Neural cell (in vitro differentiated cells): ENCODE data around the gene MPDZ. TPM values are rescaled to one million over a fixed set of nuclear protein-coding genes. Genes with fewer than 3 reads are reported as not detected.

Source experiments
- H2AFZ ChIP-seq: fragments of 200-600, 300-800 bp; sonication (generic), shearing (Covaris generic); 2 replicates; pipeline ENCODE4 v1.6.0; 2014; ENCODE audit warnings: low read depth, mild to moderate bottlenecking, antibody characterized with exemption, low read length, moderate library complexity
- H3F3A ChIP-seq: fragments of 200-600 bp; shearing (Covaris generic); 2 replicates; pipeline ENCODE4 v1.6.1; 2016; ENCODE audit warnings: mild to moderate bottlenecking, moderate library complexity, mixed read lengths, antibody characterized with exemption, low read length; ENCODE audit not compliant: insufficient read depth, poor library complexity, severe bottlenecking
- H3K27ac ChIP-seq: fragments of 200-600, 300-800 bp; sonication (generic), shearing (Covaris generic); 2 replicates; pipeline ENCODE4 v1.5.1; 2014; ENCODE audit warnings: mild to moderate bottlenecking, low read length, moderate library complexity
- H3K27me3 ChIP-seq: fragments of 300-800, 200-600 bp; sonication (generic), shearing (Covaris generic); 2 replicates; pipeline ENCODE4 v1.6.0; 2014; ENCODE audit warnings: mild to moderate bottlenecking, low read depth, low read length, moderate library complexity; ENCODE audit not compliant: insufficient read depth
- H3K36me3 ChIP-seq: fragments of 300-800, 200-600 bp; sonication (generic), shearing (Covaris generic); 2 replicates; pipeline ENCODE4 v1.5.1; 2014; ENCODE audit warnings: mild to moderate bottlenecking, antibody characterized with exemption, low read length, moderate library complexity; ENCODE audit not compliant: insufficient read depth
- H3K4me2 ChIP-seq: fragments of 300-800, 200-600 bp; sonication (generic), shearing (Covaris generic); 2 replicates; pipeline ENCODE4 v1.6.0; 2014; ENCODE audit warnings: mild to moderate bottlenecking, low read length
- H3K4me3 ChIP-seq: fragments of 300-800, 200-600 bp; sonication (generic), shearing (Covaris generic); 2 replicates; pipeline ENCODE4 v1.5.1; 2014; ENCODE audit warnings: mild to moderate bottlenecking, low read length, moderate library complexity
- H3K79me2 ChIP-seq: fragments of 200-600 bp; shearing (Covaris generic); replicated peaks from 2 replicates; pipeline ENCODE4 v1.6.0; 2014; ENCODE audit warnings: mild to moderate bottlenecking, low read length, moderate library complexity; ENCODE audit not compliant: insufficient read depth
- H3K9ac ChIP-seq: fragments of 300-800, 200-600 bp; sonication (generic), shearing (Covaris generic); 2 replicates; pipeline ENCODE4 v1.6.1; 2016; ENCODE audit warnings: mild to moderate bottlenecking, low read length, mixed read lengths
- H3K9me2 ChIP-seq: fragments of 200-600 bp; shearing (Covaris generic); 2 replicates; pipeline ENCODE4 v1.6.1; 2016; ENCODE audit warnings: mild to moderate bottlenecking, low read length, mixed read lengths; ENCODE audit not compliant: insufficient read depth
- H3K9me3 ChIP-seq: fragments of 200-600, 300-800 bp; sonication (generic), shearing (Covaris generic); 2 replicates; pipeline ENCODE4 v1.6.1; 2016; ENCODE audit warnings: mild to moderate bottlenecking, mixed run types, low read length, moderate library complexity, mixed read lengths
- H4K20me1 ChIP-seq: fragments of 200-600 bp; shearing (Covaris generic); 2 replicates; pipeline ENCODE4 v1.6.1; 2016; ENCODE audit warnings: mild to moderate bottlenecking, mixed run types; ENCODE audit not compliant: insufficient read depth
- CTCF ChIP-seq: fragments of 450-650 bp; IDR thresholded peaks from 2 replicates; pipeline ENCODE4 v1.5.1; 2014; ENCODE audit warnings: antibody characterized with exemption, mild to moderate bottlenecking, moderate library complexity; ENCODE audit not compliant: poor library complexity, severe bottlenecking
- EP300 ChIP-seq: fragments of 450-650 bp; conservative IDR thresholded peaks from 2 replicates; pipeline ENCODE4 v1.6.1; 2014; ENCODE audit warnings: antibody characterized with exemption, mild to moderate bottlenecking, moderate library complexity; ENCODE audit not compliant: poor library complexity, severe bottlenecking
- EZH2 ChIP-seq: fragments of 200-600, 300-800 bp; shearing (Covaris generic), sonication (generic); IDR thresholded peaks from 2 replicates; pipeline ENCODE4 v1.6.1; 2014; ENCODE audit warnings: antibody characterized with exemption, low read length, borderline replicate concordance, mild to moderate bottlenecking; ENCODE audit not compliant: insufficient read depth, poor library complexity, severe bottlenecking
- MXI1 ChIP-seq: fragments of 450-650 bp; conservative IDR thresholded peaks from 2 replicates; pipeline ENCODE4 v1.6.1; 2014; ENCODE audit warnings: antibody characterized with exemption, mild to moderate bottlenecking; ENCODE audit not compliant: poor library complexity, severe bottlenecking
- POLR2AphosphoS5 ChIP-seq: IDR thresholded peaks from 2 replicates; pipeline ENCODE4 v1.6.1; 2012
- RAD21 ChIP-seq: fragments of 450-650 bp; conservative IDR thresholded peaks from 2 replicates; pipeline ENCODE4 v1.6.1; 2014; ENCODE audit warnings: antibody characterized with exemption, mild to moderate bottlenecking, moderate library complexity
- REST ChIP-seq: IDR thresholded peaks from 2 replicates; pipeline ENCODE4 v1.6.1; 2012; ENCODE audit warnings: borderline replicate concordance
- SMC3 ChIP-seq: fragments of 450-650 bp; conservative IDR thresholded peaks from 2 replicates; pipeline ENCODE4 v1.6.1; 2014; ENCODE audit warnings: antibody characterized with exemption, mild to moderate bottlenecking, moderate library complexity; ENCODE audit not compliant: poor library complexity
- TAF1 ChIP-seq: IDR thresholded peaks from 2 replicates; pipeline ENCODE4 v1.6.1; 2012; ENCODE audit warnings: low read depth
- polyA plus RNA-seq: library from polyadenylated mRNA; depleted of rRNA; stranded (reverse); fragments of >200 nt; gene quantifications from 2 replicates; pipeline ENCODE4 v1.2.3, GENCODE V29; 2014

Gene MPDZ
- polyA plus RNA-seq, 1 donor from 2014 or later = 13.1 TPM

DNA sequence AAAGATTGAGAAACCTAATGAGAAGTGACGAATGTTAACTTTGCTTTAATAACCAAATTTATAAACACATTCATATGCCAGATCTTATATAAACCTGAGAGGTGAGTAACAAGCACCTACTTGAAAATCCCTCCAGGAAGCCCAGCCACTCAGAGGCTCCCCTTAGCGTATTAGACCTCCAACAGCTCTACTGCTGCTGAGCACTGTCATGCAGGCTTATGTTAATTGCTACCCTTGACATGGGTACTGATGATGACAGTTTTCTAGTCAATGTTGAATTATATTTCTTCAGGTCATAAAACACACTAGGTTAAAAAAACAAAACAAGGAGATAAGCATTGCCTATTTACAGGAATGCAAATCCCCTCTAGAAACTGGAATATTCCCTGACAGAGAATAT is 161.2 kb downstream of the MPDZ start:
- Histone ChIP-seq H3K79me2 (no peaks in the 10 kb centered on the region), H4K20me1 (no peaks in the 10 kb centered on the region), H3K9ac (no peak overlapping the region), H3K9me3 (no peaks in the 10 kb centered on the region), H3F3A (no peaks in the 10 kb centered on the region), H3K4me3 (peak overlapping the region; percentile 12), H3K4me2 (peak overlapping the region; percentile 15), H3K36me3 (no peaks in the 10 kb centered on the region), H3K27me3 (no peaks in the 10 kb centered on the region), H2AFZ (no peak overlapping the region), H3K9me2 (no peaks in the 10 kb centered on the region), H3K27ac (peak overlapping the region; percentile 41)
- no peak for TF ChIP-seq POLR2AphosphoS5
- no peak for TF ChIP-seq RAD21
- TF ChIP-seq CTCF = no peak
- TF ChIP-seq EP300 = no peak
- no peak for TF ChIP-seq REST
- no peak for TF ChIP-seq MXI1
- TF ChIP-seq SMC3 = no peak
- no peak for TF ChIP-seq TAF1
- TF ChIP-seq EZH2 = no peak

DNA sequence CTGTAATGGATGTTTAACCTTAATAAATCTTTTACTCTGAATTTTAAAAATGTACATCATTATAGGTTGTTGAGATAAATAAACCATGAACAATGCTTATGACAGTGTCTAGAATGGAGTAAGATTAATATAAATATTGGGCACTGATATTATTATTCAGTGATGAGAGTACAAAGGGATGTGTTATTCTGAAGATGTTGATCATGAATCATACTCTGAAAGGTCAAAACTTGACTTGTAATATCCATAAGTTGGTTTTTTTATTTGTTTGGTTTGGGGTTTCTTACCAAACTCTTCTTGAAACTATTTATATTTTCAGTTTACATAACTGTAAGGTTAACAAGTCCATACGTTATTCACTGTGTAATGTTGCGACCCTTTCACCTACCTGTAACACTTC is 163.2 kb downstream of the MPDZ start:
- Histone ChIP-seq H3K27me3 (no peaks in the 10 kb centered on the region), H2AFZ (no peak overlapping the region), H3K4me2 (no peak overlapping the region), H3F3A (no peaks in the 10 kb centered on the region), H3K9ac (no peak overlapping the region), H3K79me2 (no peaks in the 10 kb centered on the region), H4K20me1 (no peaks in the 10 kb centered on the region), H3K9me3 (no peaks in the 10 kb centered on the region), H3K36me3 (no peaks in the 10 kb centered on the region), H3K4me3 (no peak overlapping the region), H3K9me2 (no peaks in the 10 kb centered on the region), H3K27ac (no peak overlapping the region)
- TF ChIP-seq MXI1 = no peak
- no peak for TF ChIP-seq REST
- no peak for TF ChIP-seq EP300
- no peak for TF ChIP-seq TAF1
- TF ChIP-seq EZH2 = no peak
- TF ChIP-seq RAD21 = no peak
- no peak for TF ChIP-seq POLR2AphosphoS5
- TF ChIP-seq CTCF = no peak
- no peak for TF ChIP-seq SMC3
